K562 (cell line): ENCODE results near the gene ICE2. TPM values are rescaled to one million over a fixed set of nuclear protein-coding genes. Genes with fewer than 3 reads are reported as not detected.

Source experiments
- ARID1B ChIP-seq: fragments of 450-650 bp; IDR thresholded peaks from 2 replicates; pipeline ENCODE4 v1.6.1; 2016; ENCODE audit warnings: antibody characterized with exemption, mild to moderate bottlenecking, inconsistent platforms
- COPS2 ChIP-seq: fragments of 450-650 bp; conservative IDR thresholded peaks from 2 replicates; pipeline ENCODE4 v1.6.1; 2016; ENCODE audit warnings: mild to moderate bottlenecking, moderate library complexity
- ESRRB ChIP-seq: fragments of 250-450 bp; sonication (Bioruptor Pico); IDR thresholded peaks from 2 replicates; pipeline ENCODE4 v1.5.0; 2020; ENCODE audit warnings: mild to moderate bottlenecking, moderate library complexity, borderline replicate concordance
- FOXJ2 ChIP-seq: fragments of 200-800 bp; sonication (Bioruptor generic); IDR thresholded peaks from 2 replicates; pipeline ENCODE4 v1.6.1; 2016; ENCODE audit warnings: missing genetic modification characterization, missing compliant biosample characterization
- HCFC1 ChIP-seq: IDR thresholded peaks from 2 replicates; pipeline ENCODE4 v1.6.1; 2012; ENCODE audit warnings: low read depth, low read length, improper control_type of control experiment
- HDAC3 ChIP-seq: fragments of 450-650 bp; IDR thresholded peaks from 2 replicates; pipeline ENCODE4 v1.6.1; 2018; ENCODE audit warnings: borderline replicate concordance, mild to moderate bottlenecking, moderate library complexity; ENCODE audit not compliant: partially characterized antibody
- MEIS2 ChIP-seq: fragments of 450-650 bp; IDR thresholded peaks from 2 replicates; pipeline ENCODE4 v1.6.1; 2014; ENCODE audit warnings: mild to moderate bottlenecking; ENCODE audit not compliant: partially characterized antibody
- MYNN ChIP-seq, 2 experiments: sonication (generic); formaldehyde crosslinking in 1 of 2; IDR thresholded peaks; 2 replicates each; pipeline versions ENCODE4 v1.5.0 to v1.6.1; 2016 to 2020; ENCODE audit warnings: antibody characterized with exemption in 1 of 2, missing genetic modification reagents in 1 of 2
- NCOA2 ChIP-seq, 2 experiments: fragments of 450-650 bp; IDR thresholded peaks; 2 replicates each; pipeline ENCODE4 v1.6.1; 2018; ENCODE audit warnings: mild to moderate bottlenecking in 2 of 2, moderate library complexity in 1 of 2; ENCODE audit not compliant: partially characterized antibody in 2 of 2
- PKNOX1 ChIP-seq: fragments of 450-650 bp; IDR thresholded peaks from 2 replicates; pipeline ENCODE4 v1.6.1; 2016
- POLR2A ChIP-seq: fragments of 450-650 bp; conservative IDR thresholded peaks from 2 replicates; pipeline ENCODE4 v1.6.1; 2016
- SREBF2 ChIP-seq: sonication (generic); formaldehyde crosslinking; IDR thresholded peaks from 2 replicates; pipeline ENCODE4 v1.4.0; 2020; ENCODE audit warnings: mild to moderate bottlenecking, missing genetic modification reagents
- SRF ChIP-seq, 2 experiments: fragments of 250-450, 450-650 bp in 1 of 2; sonication (Bioruptor Pico) in 1 of 2; sonication (generic) in 1 of 2; formaldehyde crosslinking; IDR thresholded peaks; 2 replicates each; pipeline versions ENCODE4 v1.5.0 to v1.5.1; 2020 to 2022; ENCODE audit warnings: mild to moderate bottlenecking in 1 of 2, missing genetic modification reagents in 1 of 2
- TAF15 ChIP-seq: fragments of 200-400 bp; formaldehyde crosslinking; IDR thresholded peaks from 2 replicates; pipeline ENCODE4 v1.6.1; 2017; ENCODE audit warnings: mild to moderate bottlenecking, low read depth, low read length, moderate library complexity
- TAF7 ChIP-seq: fragments of 450-650 bp; IDR thresholded peaks from 2 replicates; pipeline ENCODE4 v1.6.1; 2016; ENCODE audit warnings: missing genetic modification characterization, missing compliant biosample characterization
- TEAD1 ChIP-seq, 2 experiments: fragments of 450-650 bp in 1 of 2; sonication (generic) in 1 of 2; formaldehyde crosslinking; IDR thresholded peaks; 2 replicates each; pipeline versions ENCODE4 v1.4.0 to v1.8.0; 2020 to 2022; ENCODE audit warnings: mild to moderate bottlenecking in 2 of 2, missing genetic modification reagents in 1 of 2
- TGIF2 ChIP-seq: sonication (generic); formaldehyde crosslinking; IDR thresholded peaks from 2 replicates; pipeline ENCODE4 v1.8.1; 2022; ENCODE audit warnings: mild to moderate bottlenecking, missing genetic modification reagents, moderate library complexity
- ZBTB34 ChIP-seq: fragments of 250-450 bp; sonication (Bioruptor Pico); IDR thresholded peaks from 2 replicates; pipeline ENCODE4 v1.8.0; 2021; ENCODE audit warnings: mild to moderate bottlenecking, moderate library complexity
- ZBTB49 ChIP-seq: sonication (generic); formaldehyde crosslinking; IDR thresholded peaks from 2 replicates; pipeline ENCODE4 v1.8.0; 2022; ENCODE audit warnings: missing genetic modification reagents, mild to moderate bottlenecking, borderline replicate concordance
- ZFP36 ChIP-seq: fragments of 150-350 bp; IDR thresholded peaks from 2 replicates; pipeline ENCODE4 v1.6.1; 2018; ENCODE audit warnings: low read length, low read depth; ENCODE audit not compliant: partially characterized antibody
- ZNF232 ChIP-seq: sonication (generic); formaldehyde crosslinking; IDR thresholded peaks from 2 replicates; pipeline ENCODE4 v1.8.0; 2022; ENCODE audit warnings: mild to moderate bottlenecking, missing genetic modification reagents
- ZNF239 ChIP-seq: fragments of 250-450 bp; sonication (Bioruptor Pico); IDR thresholded peaks from 2 replicates; pipeline ENCODE4 v1.4.0; 2020; ENCODE audit warnings: mild to moderate bottlenecking
- polyA plus RNA-seq, 8 experiments: library from polyadenylated mRNA; depleted of rRNA in 4 of 8; stranded (reverse) in 5 of 8; unstranded in 3 of 8; fragments of >200 nt; fragmentation: Nextera tagmentation in 2 of 8; fragmentation: Illumina TruSeq in 1 of 8; extraction: Ambion mirVana in 2 of 8; extraction: Trizol in 1 of 8; gene quantifications; 2 replicates each; pipeline versions ENCODE4 v1.2.1 to v1.2.3, GENCODE V29; 2011 to 2014; ENCODE audit warnings: inconsistent platforms in 1 of 8, missing spikeins in 1 of 8
- total RNA-seq, 7 experiments: library from RNA; depleted of rRNA in 6 of 7; stranded (reverse); fragments of >200 nt in 6 of 7; fragmentation: Illumina TruSeq in 2 of 7; extraction: Trizol in 2 of 7; gene quantifications; 2 replicates each; pipeline versions ENCODE4 v1.2.1 to v1.2.3, GENCODE V29; 2011 to 2021; ENCODE audit warnings: low replicate concordance in 1 of 7

The ICE2 gene
- total and polyA plus RNA-seq, 9 of the 15 experiments (the other 6 are each of a cell fraction or from before 2014, with no cell fraction given) = 21.8 to 87.9 (median 58.1) TPM

- TF ChIP-seq TEAD1 (CRISPR knock-in tag; IDR thresholded peaks at IDR 0.05) = no peak; a peak in 1 of 4 replicates
- no peak for TF ChIP-seq ZFP36
- TF ChIP-seq TGIF2 (CRISPR knock-in tag) = no peak
- no peak for TF ChIP-seq TAF7 (tag)
- no peak for TF ChIP-seq ZBTB34
- no peak for TF ChIP-seq COPS2
- TF ChIP-seq MEIS2 = no peak
- TF ChIP-seq ZBTB49 (CRISPR knock-in tag) = no peak
- no peak for TF ChIP-seq FOXJ2
- TF ChIP-seq TAF15 = no peak
- no peak for TF ChIP-seq NCOA2 (IDR thresholded peaks at IDR 0.05; ENCODE audit: partially characterized antibody in 2 of 2)
- TF ChIP-seq PKNOX1 = no peak
- no peak for TF ChIP-seq SRF (CRISPR knock-in tag; IDR thresholded peaks at IDR 0.05)
- no peak for TF ChIP-seq ZNF239 (CRISPR knock-in tag)
- TF ChIP-seq HDAC3 = no peak
- TF ChIP-seq ARID1B = no peak
- no peak for TF ChIP-seq SREBF2 (CRISPR knock-in tag)
- TF ChIP-seq ZNF232 (CRISPR knock-in tag) = no peak
- TF ChIP-seq MYNN (IDR thresholded peaks at IDR 0.05) = no peak
- no peak for TF ChIP-seq MYNN (CRISPR knock-in tag; IDR thresholded peaks at IDR 0.05)
- TF ChIP-seq HCFC1 = no peak
- no peak for TF ChIP-seq ESRRB (CRISPR knock-in tag)
- TF ChIP-seq POLR2A = peak; percentile 89
Measured at GRCh38 chr15:60397772-60398445, 81.0 kb downstream of the ICE2 start, which contains the start of gene ANXA2 (continued).
